ENCODE measurements around the gene PLCB1. TPM values are rescaled to one million over a fixed set of nuclear protein-coding genes. Genes with fewer than 3 reads are reported as not detected.

PLCB1 gene
- total RNA-seq, 3 donors from 2014 or later: 12.2 to 106 (median 30.5) TPM

DNA sequence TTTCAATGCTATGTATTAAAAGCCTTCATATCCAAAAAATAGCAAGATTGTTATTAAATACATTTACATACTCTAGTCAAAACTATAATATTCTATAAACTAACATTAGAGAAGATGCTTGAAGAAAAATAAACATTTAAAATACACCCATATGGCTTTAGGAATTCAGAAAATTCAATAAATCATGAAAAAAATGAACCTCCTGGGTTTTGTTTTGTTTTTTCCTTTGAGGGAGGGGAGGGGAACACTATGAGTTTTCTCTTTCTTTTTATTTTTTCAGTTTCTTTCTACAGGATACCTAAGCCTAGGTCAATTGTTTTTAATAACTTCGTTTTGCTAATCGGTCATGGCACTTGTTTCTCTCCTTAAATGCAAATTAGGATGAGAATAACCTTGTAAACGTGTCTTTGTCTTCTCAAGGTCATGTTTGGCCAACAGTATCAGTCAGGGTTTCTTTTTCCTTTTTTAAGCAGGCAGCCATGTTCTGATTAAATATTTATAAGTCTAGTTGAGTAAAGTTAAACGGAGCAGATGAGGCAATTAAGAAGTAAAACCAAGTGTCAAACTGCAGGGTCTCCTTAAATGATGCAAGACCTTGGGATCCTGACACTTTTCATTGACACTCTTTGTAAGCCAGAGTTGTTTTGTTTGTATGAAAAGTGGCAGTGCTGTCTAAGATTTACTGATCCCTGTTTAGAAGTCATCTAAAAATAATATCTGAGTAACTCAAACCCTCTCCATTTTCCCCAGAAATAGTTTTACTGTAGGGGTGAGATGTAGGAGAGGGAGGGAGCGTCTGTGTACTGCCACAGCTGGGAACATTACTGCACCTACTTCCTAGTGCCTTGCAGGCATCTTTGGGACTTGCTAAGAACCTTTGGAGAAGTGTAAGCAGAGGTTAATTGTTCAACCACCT lies 392.3 kb downstream of the PLCB1 start:
- H3K36me3 ChIP-seq: no peaks in the 10 kb centered on the region
- no peaks in the 10 kb centered on the region for H3K9me3 ChIP-seq
- no peaks in the 10 kb centered on the region for H3K4me1 ChIP-seq
- no peak for DNase-seq (ENCODE audit: low spot score in 2 of 2)
- no peak overlapping the region for H3K27ac ChIP-seq
- intact Hi-C loops (cut with DNase I; ENCODE audit: low total_unique reads): no loop called here
- H3K4me3 ChIP-seq: no peak overlapping the region
- H3K27me3 ChIP-seq: no peaks in the 10 kb centered on the region
- TF ChIP-seq, protein P1, sequence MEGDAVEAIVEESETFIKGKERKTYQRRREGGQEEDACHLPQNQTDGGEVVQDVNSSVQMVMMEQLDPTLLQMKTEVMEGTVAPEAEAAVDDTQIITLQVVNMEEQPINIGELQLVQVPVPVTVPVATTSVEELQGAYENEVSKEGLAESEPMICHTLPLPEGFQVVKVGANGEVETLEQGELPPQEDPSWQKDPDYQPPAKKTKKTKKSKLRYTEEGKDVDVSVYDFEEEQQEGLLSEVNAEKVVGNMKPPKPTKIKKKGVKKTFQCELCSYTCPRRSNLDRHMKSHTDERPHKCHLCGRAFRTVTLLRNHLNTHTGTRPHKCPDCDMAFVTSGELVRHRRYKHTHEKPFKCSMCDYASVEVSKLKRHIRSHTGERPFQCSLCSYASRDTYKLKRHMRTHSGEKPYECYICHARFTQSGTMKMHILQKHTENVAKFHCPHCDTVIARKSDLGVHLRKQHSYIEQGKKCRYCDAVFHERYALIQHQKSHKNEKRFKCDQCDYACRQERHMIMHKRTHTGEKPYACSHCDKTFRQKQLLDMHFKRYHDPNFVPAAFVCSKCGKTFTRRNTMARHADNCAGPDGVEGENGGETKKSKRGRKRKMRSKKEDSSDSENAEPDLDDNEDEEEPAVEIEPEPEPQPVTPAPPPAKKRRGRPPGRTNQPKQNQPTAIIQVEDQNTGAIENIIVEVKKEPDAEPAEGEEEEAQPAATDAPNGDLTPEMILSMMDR (IDR thresholded peaks at IDR 0.05): no peak
- TF ChIP-seq POLR2AphosphoS5 (IDR thresholded peaks at IDR 0.05): no peak
- no peak for TF ChIP-seq POLR2A (IDR thresholded peaks at IDR 0.05)

DNA sequence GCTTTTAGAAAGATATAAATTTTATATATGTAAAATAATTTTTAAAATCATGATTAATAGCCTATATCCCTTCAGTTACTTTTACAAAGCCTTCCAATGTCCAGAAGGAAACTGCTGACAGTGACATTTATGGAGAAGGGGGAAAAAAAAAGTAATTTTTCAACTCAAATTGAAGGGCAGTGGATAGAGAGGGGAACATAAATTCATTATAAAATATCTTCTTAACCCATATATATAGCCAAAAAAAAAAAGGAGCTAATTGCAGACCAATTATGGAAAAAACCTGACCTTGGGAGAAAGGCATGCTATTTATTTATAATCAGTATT lies 392.9 kb downstream of the PLCB1 start:
- TF ChIP-seq, protein P1 (IDR thresholded peaks at IDR 0.05): no peak
- no peak for TF ChIP-seq POLR2AphosphoS5 (IDR thresholded peaks at IDR 0.05)
- TF ChIP-seq POLR2A (IDR thresholded peaks at IDR 0.05): no peak
- Histone ChIP-seq H3K4me1 (no peaks in the 10 kb centered on the region), H3K27ac (no peak overlapping the region), H3K36me3 (no peaks in the 10 kb centered on the region), H3K4me3 (no peak overlapping the region), H3K27me3 (no peaks in the 10 kb centered on the region), H3K9me3 (no peaks in the 10 kb centered on the region)
- DNase-seq (ENCODE audit: low spot score in 2 of 2): no peak
- intact Hi-C loops (cut with DNase I; ENCODE audit: low total_unique reads): no loop called here

DNA sequence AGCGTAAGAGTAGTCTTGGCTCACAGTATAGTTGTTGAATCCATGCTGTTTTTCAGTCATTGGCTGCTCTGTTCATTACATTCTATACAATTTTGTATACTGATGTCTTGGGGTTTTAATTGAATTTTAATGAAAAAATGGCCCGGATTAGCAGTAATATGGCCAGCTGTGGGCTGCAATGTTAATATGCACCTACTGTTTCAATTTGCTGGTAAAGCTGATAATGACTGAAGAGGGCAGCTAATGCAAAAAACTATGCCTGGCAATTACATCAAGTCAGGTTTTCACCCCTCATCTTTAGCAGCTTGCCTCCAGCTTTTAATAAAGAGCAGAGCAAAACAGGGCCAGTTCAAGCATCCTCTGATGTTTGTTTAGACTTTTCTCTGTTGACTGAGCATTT lies 394.5 kb downstream of the PLCB1 start:
- H3K9me3 ChIP-seq: no peaks in the 10 kb centered on the region
- no peak overlapping the region for H3K4me3 ChIP-seq
- TF ChIP-seq, protein P1 (IDR thresholded peaks at IDR 0.05): no peak
- TF ChIP-seq POLR2A (IDR thresholded peaks at IDR 0.05) (no peak), POLR2AphosphoS5 (IDR thresholded peaks at IDR 0.05) (no peak)
- H3K27ac ChIP-seq: no peak overlapping the region
- H3K27me3 ChIP-seq: no peaks in the 10 kb centered on the region
- no peaks in the 10 kb centered on the region for H3K4me1 ChIP-seq
- no peak for DNase-seq (ENCODE audit: low spot score in 2 of 2)
- intact Hi-C loops (cut with DNase I; ENCODE audit: low total_unique reads): no loop called here
- H3K36me3 ChIP-seq: no peaks in the 10 kb centered on the region

DNA sequence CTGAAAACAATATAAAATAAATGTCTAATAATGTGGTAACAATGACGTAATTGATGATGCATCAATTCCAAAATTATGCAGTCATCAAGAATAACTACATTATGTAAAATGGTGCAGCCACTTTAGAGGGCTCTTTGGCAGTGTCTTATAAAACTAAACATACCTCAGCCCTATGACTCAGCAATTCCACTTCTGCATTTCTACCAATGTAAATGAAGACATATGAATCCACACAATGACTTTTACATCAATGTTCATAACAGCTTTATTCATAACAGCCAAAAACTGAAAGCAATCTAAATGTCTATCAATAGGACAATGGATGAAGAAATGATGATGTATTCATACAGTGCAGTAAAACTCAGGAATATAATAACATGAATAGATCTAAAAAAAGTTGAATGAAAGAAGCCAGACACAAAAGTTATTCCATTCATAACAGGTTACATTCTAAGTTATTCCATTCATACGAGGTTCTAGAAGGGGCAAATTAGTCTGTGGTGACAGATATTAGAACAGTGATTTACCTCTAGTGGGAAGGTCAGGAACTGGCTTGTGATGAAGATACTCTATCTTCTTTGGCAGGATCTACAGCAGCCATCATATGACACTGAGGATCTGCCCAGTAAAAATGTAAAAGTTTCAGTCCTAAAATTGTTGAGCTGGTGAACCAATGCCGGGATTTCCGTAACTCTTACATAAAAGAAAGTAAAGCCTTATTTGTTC lies 396.1 kb downstream of the PLCB1 start:
- no peak for DNase-seq (ENCODE audit: low spot score in 2 of 2)
- Histone ChIP-seq H3K27ac (no peak overlapping the region), H3K4me1 (no peaks in the 10 kb centered on the region), H3K36me3 (no peaks in the 10 kb centered on the region), H3K4me3 (no peak overlapping the region), H3K27me3 (no peaks in the 10 kb centered on the region), H3K9me3 (no peaks in the 10 kb centered on the region)
- intact Hi-C loops (cut with DNase I; ENCODE audit: low total_unique reads): no loop called here
- no peak for TF ChIP-seq POLR2A (IDR thresholded peaks at IDR 0.05)
- TF ChIP-seq, protein P1 (IDR thresholded peaks at IDR 0.05): no peak
- TF ChIP-seq POLR2AphosphoS5 (IDR thresholded peaks at IDR 0.05): no peak

DNA sequence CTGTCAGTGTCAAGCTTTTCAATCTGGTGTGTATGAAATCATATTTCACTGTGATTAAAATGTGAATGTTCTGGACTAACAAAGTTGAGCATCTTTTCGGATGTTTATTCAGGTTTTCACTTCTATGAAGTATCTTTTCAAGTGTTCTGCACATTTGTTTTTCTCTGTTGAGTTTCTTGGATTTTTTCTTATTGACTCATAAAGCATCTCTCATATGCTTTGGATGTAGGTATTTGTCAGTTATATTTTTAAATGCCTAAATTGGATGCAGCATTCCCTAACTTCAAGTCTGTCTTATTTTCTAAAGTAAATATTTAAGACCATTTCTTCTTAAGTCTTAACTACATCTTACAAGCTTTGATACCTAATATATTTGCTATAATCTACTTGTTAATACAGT lies 398.0 kb downstream of the PLCB1 start:
- Histone ChIP-seq H3K4me3 (no peak overlapping the region), H3K36me3 (no peaks in the 10 kb centered on the region), H3K4me1 (no peaks in the 10 kb centered on the region), H3K9me3 (no peaks in the 10 kb centered on the region), H3K27me3 (no peaks in the 10 kb centered on the region), H3K27ac (no peak overlapping the region)
- no peak for DNase-seq (ENCODE audit: low spot score in 2 of 2)
- TF ChIP-seq, protein P1 (IDR thresholded peaks at IDR 0.05): no peak
- TF ChIP-seq POLR2AphosphoS5 (IDR thresholded peaks at IDR 0.05): no peak
- no peak for TF ChIP-seq POLR2A (IDR thresholded peaks at IDR 0.05)
- intact Hi-C loops (cut with DNase I; ENCODE audit: low total_unique reads): no loop called here

Measured in breast epithelium (tissue), 4 donors.